ENCODE results near the gene CYP19A1.

CYP19A1 gene

DNA sequence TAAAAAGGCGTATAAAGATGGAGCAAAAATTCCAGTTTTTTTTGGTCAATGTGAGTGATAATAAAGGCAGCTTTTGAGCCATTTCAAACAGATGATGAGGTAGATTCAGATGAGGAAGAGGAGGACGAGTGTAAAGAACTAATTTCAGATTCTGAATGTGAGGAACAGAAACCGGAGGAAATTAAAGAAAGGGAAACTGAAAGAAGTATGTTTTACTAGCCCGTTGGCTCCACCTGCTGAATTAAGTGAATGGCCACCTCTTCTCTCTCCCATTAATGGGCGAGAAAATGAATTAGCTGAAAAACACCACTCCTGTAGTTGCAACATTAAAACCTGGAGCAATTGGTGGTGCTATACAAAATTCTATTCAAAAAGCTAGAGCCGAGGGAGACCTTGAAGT is 55.4 kb downstream of the CYP19A1 start:
- TF ChIP-seq, protein P1, sequence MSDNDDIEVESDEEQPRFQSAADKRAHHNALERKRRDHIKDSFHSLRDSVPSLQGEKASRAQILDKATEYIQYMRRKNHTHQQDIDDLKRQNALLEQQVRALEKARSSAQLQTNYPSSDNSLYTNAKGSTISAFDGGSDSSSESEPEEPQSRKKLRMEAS (IDR thresholded peaks at IDR 0.05), result no peak
- TF ChIP-seq TEAD4 (IDR thresholded peaks at IDR 0.05) (no peak), RAD21 (IDR thresholded peaks at IDR 0.05; ENCODE audit: low read depth) (no peak), CREB1 (IDR thresholded peaks at IDR 0.05; ENCODE audit: low read depth) (no peak), EGR1 (IDR thresholded peaks at IDR 0.05) (no peak), NFIC (IDR thresholded peaks at IDR 0.05) (no peak), FOXM1 (IDR thresholded peaks at IDR 0.05; ENCODE audit: borderline replicate concordance, low read depth) (no peak), CEBPB (IDR thresholded peaks at IDR 0.05) (no peak), YY1 (IDR thresholded peaks at IDR 0.05; ENCODE audit: low read depth) (no peak), ZBTB7A (IDR thresholded peaks at IDR 0.05; ENCODE audit: low read depth) (no peak), TCF12 (IDR thresholded peaks at IDR 0.05; ENCODE audit: low read depth) (no peak), EP300 (IDR thresholded peaks at IDR 0.05; ENCODE audit: borderline replicate concordance) (no peak)
- TF ChIP-seq, protein P2, sequence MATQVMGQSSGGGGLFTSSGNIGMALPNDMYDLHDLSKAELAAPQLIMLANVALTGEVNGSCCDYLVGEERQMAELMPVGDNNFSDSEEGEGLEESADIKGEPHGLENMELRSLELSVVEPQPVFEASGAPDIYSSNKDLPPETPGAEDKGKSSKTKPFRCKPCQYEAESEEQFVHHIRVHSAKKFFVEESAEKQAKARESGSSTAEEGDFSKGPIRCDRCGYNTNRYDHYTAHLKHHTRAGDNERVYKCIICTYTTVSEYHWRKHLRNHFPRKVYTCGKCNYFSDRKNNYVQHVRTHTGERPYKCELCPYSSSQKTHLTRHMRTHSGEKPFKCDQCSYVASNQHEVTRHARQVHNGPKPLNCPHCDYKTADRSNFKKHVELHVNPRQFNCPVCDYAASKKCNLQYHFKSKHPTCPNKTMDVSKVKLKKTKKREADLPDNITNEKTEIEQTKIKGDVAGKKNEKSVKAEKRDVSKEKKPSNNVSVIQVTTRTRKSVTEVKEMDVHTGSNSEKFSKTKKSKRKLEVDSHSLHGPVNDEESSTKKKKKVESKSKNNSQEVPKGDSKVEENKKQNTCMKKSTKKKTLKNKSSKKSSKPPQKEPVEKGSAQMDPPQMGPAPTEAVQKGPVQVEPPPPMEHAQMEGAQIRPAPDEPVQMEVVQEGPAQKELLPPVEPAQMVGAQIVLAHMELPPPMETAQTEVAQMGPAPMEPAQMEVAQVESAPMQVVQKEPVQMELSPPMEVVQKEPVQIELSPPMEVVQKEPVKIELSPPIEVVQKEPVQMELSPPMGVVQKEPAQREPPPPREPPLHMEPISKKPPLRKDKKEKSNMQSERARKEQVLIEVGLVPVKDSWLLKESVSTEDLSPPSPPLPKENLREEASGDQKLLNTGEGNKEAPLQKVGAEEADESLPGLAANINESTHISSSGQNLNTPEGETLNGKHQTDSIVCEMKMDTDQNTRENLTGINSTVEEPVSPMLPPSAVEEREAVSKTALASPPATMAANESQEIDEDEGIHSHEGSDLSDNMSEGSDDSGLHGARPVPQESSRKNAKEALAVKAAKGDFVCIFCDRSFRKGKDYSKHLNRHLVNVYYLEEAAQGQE (IDR thresholded peaks at IDR 0.05; ENCODE audit: low read depth), result no peak
- TF ChIP-seq, protein P3, sequence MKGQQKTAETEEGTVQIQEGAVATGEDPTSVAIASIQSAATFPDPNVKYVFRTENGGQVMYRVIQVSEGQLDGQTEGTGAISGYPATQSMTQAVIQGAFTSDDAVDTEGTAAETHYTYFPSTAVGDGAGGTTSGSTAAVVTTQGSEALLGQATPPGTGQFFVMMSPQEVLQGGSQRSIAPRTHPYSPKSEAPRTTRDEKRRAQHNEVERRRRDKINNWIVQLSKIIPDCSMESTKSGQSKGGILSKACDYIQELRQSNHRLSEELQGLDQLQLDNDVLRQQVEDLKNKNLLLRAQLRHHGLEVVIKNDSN (IDR thresholded peaks at IDR 0.05), result no peak

DNA sequence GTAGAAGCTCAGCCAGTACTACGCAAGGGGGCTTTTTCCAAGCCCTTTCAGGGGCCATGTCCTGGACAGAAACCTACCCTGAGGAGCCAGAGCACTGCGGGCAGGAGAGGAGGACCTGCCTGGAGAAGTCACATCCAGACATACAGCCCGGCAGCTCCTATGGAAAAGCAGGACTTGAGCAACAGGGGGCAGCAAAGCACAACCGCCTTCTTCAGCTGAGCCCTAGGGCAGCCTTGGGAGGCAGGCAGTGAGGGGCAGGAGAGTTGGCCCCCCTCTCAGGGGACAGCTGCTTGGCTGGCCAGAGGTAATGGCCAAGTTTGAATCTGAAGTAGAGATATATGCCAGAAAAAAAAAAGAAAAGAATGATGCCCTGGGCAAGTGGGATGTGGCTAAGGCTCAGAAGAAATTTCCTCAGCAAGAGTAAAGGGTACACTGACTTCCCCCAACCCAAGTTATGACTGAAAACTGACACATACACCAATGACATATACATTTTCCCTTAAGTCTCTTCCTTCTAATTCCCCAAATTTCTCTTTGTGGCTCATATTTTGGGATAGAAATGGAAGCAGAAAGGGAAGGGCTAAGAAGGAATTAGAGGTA is 56.9 kb downstream of the CYP19A1 start:
- TF ChIP-seq CEBPB (IDR thresholded peaks at IDR 0.05) (no peak), RAD21 (IDR thresholded peaks at IDR 0.05; ENCODE audit: low read depth) (peak; percentile 76), EP300 (IDR thresholded peaks at IDR 0.05; ENCODE audit: borderline replicate concordance) (no peak), ZBTB7A (IDR thresholded peaks at IDR 0.05; ENCODE audit: low read depth) (no peak), TEAD4 (IDR thresholded peaks at IDR 0.05) (no peak), TCF12 (IDR thresholded peaks at IDR 0.05; ENCODE audit: low read depth) (no peak), CREB1 (IDR thresholded peaks at IDR 0.05; ENCODE audit: low read depth) (no peak)

DNA sequence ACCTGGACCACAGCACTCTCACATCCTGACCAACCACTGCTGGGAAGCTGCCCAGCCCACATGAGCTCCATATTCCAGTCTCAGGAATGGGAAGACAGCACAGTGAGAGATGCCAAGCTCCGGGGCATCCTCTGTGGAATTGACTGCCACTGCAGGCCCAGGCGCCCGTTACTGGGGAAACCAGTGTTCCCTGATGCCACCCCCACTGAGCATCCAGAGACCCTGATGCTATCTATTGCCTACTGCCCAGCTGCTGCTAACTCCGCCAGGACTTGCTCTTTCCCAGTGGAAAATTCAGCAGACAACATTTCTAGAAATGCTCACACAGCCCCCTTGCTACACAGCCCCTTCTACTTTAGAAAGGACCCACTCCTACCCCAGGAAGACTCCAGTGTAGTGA is 57.6 kb downstream of the CYP19A1 start:
- TF ChIP-seq YY1 (IDR thresholded peaks at IDR 0.05; ENCODE audit: low read depth) (no peak), TCF12 (IDR thresholded peaks at IDR 0.05; ENCODE audit: low read depth) (no peak), NFIC (IDR thresholded peaks at IDR 0.05) (no peak), EGR1 (IDR thresholded peaks at IDR 0.05) (no peak), RAD21 (IDR thresholded peaks at IDR 0.05; ENCODE audit: low read depth) (no peak), CREB1 (IDR thresholded peaks at IDR 0.05; ENCODE audit: low read depth) (no peak), TAF1 (IDR thresholded peaks at IDR 0.05; ENCODE audit: low read depth) (no peak), TEAD4 (IDR thresholded peaks at IDR 0.05) (no peak), ZBTB7A (IDR thresholded peaks at IDR 0.05; ENCODE audit: low read depth) (no peak)
- TF ChIP-seq, protein P2 (IDR thresholded peaks at IDR 0.05; ENCODE audit: low read depth), result no peak
- TF ChIP-seq, protein P1 (IDR thresholded peaks at IDR 0.05), result no peak
- TF ChIP-seq, protein P3 (IDR thresholded peaks at IDR 0.05), result no peak

DNA sequence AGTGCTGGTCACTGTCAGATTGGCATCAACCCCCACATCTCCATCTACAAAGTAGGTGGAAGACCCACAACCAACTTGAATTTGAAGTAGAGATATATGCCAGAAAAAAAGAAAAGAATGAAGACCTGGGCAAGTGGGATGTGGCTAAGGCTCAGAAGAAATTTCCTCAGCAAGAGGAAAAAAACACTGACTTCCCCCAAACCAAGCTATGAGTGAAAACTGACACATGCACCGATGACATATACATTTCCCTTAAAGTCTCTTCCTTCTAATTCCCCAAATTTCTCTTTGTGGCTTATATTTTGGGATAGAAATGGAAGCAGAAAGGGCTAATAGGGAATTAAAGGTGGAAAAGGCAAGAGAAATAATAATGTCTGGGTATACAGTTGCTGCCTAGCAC is 59.0 kb downstream of the CYP19A1 start:
- TF ChIP-seq TCF12 (IDR thresholded peaks at IDR 0.05; ENCODE audit: low read depth) (no peak), EP300 (IDR thresholded peaks at IDR 0.05; ENCODE audit: borderline replicate concordance) (no peak), TAF1 (IDR thresholded peaks at IDR 0.05; ENCODE audit: low read depth) (no peak), TEAD4 (IDR thresholded peaks at IDR 0.05) (no peak)

DNA sequence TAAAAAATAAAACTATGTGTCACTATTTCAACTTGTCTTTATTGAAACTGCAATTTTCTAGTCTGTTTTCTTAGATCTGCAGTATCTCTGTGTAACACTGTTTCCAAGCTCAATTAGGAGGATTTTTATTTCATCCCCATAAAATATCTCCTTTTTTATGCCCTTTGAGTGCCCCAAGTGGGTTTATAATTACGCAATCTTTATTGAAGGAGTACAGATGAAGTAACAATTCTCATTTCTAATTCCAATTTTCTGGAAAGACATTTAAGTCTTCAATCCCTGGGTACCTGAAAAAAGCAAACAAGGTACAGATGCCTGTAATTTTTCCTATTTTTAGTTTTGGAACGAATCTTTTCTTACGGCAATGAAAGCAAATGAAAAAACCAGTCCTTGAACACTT is 61.3 kb downstream of the CYP19A1 start:
- peak; percentile 39; the same call in 1 of the 2 replicates for TF ChIP-seq CEBPB (IDR thresholded peaks at IDR 0.05)
- TF ChIP-seq, protein P2 (IDR thresholded peaks at IDR 0.05; ENCODE audit: low read depth), result no peak
- TF ChIP-seq EGR1 (IDR thresholded peaks at IDR 0.05), result no peak
